HG02642 (cell line): ENCODE measurements around the gene ARVCF.
"Not testable (repeated sequence)": the region's sequence is repeated elsewhere in the genome, so short reads cannot be mapped to it uniquely, and the experiment has no call there.

Experiments
- ATAC-seq: cut with Tn5 transposase; IDR thresholded peaks from one replicate; pipeline ENCODE4 v1.9.1; 2021; ENCODE audit warnings: mild to moderate bottlenecking; ENCODE audit not compliant: unreplicated experiment, poor library complexity

The ARVCF gene

GRCh38 chr22:19926028-19926427 is 90.6 kb downstream of the ARVCF start:
- not testable (repeated sequence) for ATAC-seq

DNA sequence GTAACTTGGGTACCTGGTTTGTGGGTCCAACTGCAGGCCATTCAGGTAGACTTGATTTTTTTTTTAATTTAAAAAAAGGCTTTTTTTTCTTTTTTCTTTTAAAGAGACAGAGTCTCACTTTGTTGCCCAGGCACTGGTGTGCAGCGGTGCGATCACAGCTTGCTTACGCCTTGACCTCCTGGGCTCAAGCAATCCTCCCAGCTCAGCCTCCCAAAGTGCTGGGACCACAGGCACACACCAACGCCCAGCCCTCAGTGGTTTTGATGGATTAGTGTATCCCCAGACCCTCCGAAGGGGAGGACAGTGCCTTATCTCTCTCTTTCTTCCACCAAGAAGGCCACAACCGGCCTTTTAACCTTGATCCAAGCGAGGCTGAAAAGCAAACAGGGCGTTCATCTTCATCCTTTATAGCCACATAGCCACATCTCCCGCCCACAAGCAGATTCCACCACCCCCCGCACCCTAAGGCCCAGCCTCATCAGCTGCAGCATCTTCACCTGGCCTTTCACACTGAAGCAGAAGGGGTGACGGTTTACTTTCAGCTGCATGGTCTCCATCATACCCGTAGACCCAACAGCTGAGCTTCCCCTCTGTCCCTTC is 92.6 kb downstream of the ARVCF start:
- ATAC-seq = no peak

GRCh38 chr22:19921544-19922081 is 95.0 kb downstream of the ARVCF start:
- ATAC-seq = no peak
